Body of pancreas (tissue), 4 donors: ENCODE data around the gene RETREG1.

Source experiments
- POLR2A ChIP-seq, 3 donors: fragments of 450-650 bp; IDR thresholded peaks; one replicate each; pipeline ENCODE4 v1.6.1; 2016; ENCODE audit warnings: antibody characterized with exemption in 3 of 3, mild to moderate bottlenecking in 2 of 3
- TF ChIP-seq, protein P1 (sequence below), 7 experiments: fragments of 450-650 bp in 4 of 7; fragments of 200-600 bp in 3 of 7; sonication (generic) in 3 of 7; IDR thresholded peaks; one replicate each; pipeline ENCODE4 v1.5.1; 2016 to 2019; ENCODE audit warnings: antibody characterized with exemption in 7 of 7

DNA sequence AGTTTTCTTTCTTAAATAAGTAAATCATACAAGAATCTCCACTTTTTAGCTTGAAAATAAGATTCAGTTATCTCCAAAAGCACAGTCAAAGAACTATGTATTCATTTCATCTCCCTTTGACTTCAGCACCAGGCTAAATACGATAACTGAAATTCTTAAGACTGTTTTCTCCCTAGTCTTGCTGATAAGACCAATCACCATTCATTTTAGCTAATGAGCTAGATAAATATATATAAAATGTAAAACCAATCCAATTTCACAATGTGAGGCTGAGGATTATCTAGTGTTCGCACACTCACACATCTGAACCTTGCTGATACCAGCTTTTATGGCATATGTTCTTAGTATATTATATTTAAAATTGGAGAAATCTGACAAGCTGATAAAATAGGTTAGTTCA is 133.9 kb downstream of the RETREG1 start:
- TF ChIP-seq, protein P1, sequence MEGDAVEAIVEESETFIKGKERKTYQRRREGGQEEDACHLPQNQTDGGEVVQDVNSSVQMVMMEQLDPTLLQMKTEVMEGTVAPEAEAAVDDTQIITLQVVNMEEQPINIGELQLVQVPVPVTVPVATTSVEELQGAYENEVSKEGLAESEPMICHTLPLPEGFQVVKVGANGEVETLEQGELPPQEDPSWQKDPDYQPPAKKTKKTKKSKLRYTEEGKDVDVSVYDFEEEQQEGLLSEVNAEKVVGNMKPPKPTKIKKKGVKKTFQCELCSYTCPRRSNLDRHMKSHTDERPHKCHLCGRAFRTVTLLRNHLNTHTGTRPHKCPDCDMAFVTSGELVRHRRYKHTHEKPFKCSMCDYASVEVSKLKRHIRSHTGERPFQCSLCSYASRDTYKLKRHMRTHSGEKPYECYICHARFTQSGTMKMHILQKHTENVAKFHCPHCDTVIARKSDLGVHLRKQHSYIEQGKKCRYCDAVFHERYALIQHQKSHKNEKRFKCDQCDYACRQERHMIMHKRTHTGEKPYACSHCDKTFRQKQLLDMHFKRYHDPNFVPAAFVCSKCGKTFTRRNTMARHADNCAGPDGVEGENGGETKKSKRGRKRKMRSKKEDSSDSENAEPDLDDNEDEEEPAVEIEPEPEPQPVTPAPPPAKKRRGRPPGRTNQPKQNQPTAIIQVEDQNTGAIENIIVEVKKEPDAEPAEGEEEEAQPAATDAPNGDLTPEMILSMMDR (IDR thresholded peaks at IDR 0.05): no peak
- TF ChIP-seq POLR2A (IDR thresholded peaks at IDR 0.05): no peak
